ENCODE data around the gene GCN1. TPM values are rescaled to one million over a fixed set of nuclear protein-coding genes. Genes with fewer than 3 reads are reported as not detected.
A peak's percentile ranks its signal among the peaks of the same experiment; 100 is the strongest.

GCN1 gene
- polyA plus RNA-seq, 3 donors: 5.0 to 22.1 (median 8.3) TPM

DNA sequence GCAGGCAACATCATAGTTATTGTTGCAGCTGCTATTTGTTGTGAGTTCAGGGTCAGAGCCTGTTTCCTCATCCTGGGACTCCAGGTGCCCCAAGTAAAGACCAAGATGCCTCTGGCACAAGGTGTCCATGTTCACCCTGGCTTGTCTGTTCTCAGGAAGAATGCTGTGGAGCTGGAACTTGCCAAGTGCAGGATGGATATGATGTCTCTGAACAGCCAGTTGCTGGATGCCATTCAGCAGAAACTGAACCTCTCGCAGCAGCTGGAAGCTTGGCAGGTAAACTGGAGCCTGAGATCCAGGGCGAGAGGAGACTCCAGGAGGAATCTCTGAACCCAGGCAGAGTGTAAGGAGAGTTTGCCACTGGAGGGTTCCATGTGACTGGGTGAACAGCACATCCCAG is 104.7 kb downstream of the GCN1 start:
- TF ChIP-seq, protein P1, sequence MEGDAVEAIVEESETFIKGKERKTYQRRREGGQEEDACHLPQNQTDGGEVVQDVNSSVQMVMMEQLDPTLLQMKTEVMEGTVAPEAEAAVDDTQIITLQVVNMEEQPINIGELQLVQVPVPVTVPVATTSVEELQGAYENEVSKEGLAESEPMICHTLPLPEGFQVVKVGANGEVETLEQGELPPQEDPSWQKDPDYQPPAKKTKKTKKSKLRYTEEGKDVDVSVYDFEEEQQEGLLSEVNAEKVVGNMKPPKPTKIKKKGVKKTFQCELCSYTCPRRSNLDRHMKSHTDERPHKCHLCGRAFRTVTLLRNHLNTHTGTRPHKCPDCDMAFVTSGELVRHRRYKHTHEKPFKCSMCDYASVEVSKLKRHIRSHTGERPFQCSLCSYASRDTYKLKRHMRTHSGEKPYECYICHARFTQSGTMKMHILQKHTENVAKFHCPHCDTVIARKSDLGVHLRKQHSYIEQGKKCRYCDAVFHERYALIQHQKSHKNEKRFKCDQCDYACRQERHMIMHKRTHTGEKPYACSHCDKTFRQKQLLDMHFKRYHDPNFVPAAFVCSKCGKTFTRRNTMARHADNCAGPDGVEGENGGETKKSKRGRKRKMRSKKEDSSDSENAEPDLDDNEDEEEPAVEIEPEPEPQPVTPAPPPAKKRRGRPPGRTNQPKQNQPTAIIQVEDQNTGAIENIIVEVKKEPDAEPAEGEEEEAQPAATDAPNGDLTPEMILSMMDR (IDR thresholded peaks at IDR 0.05): no peak
- Mint-ChIP-seq H3K4me1 (peaks cover 14% of the 10 kb centered on the region), H3K36me3 (peaks cover 13 to 15% of the 10 kb centered on the region in 2 donors), H3K9me3 (no peaks in the 10 kb centered on the region), H3K27me3 (ENCODE audit: low read depth in 3 of 3) (peaks cover 5 to 16% (median 15%) of the 10 kb centered on the region in 3 donors), H3K27ac (peak overlapping the region in 2 of 7 donors; percentile 18 to 40), H3K4me3 (no peak overlapping the region)
- Histone ChIP-seq H3K27ac (ENCODE audit: low read depth in 1 of 2, low read length in 2 of 2) (no peak overlapping the region), H3K36me3 (replicated peaks in 1 of 2; ENCODE audit: control insufficient read depth in 1 of 2, insufficient read depth in 2 of 2, low read length in 2 of 2) (peaks cover 4 to 13% of the 10 kb centered on the region in 2 donors), H3K79me2 (ENCODE audit: insufficient read depth, low read length) (no peaks in the 10 kb centered on the region), H3K4me3 (replicated peaks in 1 of 3; ENCODE audit: low read depth in 2 of 3, low read length in 3 of 3) (no peak overlapping the region), H3K27me3 (ENCODE audit: control insufficient read depth in 2 of 2, insufficient read depth in 2 of 2, low read length in 2 of 2) (no peaks in the 10 kb centered on the region), H4K20me1 (ENCODE audit: insufficient read depth, low read length) (peaks cover 28% of the 10 kb centered on the region), H3K9me3 (replicated peaks in 1 of 2; ENCODE audit: control insufficient read depth in 1 of 2, insufficient read depth in 1 of 2, low read length in 2 of 2) (no peaks in the 10 kb centered on the region), H3K9ac (ENCODE audit: insufficient read depth, low read length, poor library complexity, severe bottlenecking) (no peak overlapping the region), H3K4me2 (replicated peaks; ENCODE audit: extremely low read depth, low read length, poor library complexity, severe bottlenecking) (no peak overlapping the region), H3K4me1 (ENCODE audit: control insufficient read depth in 1 of 2, insufficient read depth in 2 of 2, low read length in 2 of 2) (peaks cover 15% of the 10 kb centered on the region in 2 donors), H2AFZ (ENCODE audit: insufficient read depth, low read depth, low read length, poor library complexity, severe bottlenecking) (no peak overlapping the region)
- intact Hi-C loops (cut with micrococcal nuclease): loop anchor here in 1 of 2 donors (5.0 kb wide), 2 partner anchors 33 to 113 kb away; partner anchors contain the start of gene RPLP0
- WGBS (ENCODE audit: insufficient coverage): 100% methylated on average over 2 of the region's 2 CpGs
- peak in 1 of 3 donors; percentile 3 for DNase-seq

DNA sequence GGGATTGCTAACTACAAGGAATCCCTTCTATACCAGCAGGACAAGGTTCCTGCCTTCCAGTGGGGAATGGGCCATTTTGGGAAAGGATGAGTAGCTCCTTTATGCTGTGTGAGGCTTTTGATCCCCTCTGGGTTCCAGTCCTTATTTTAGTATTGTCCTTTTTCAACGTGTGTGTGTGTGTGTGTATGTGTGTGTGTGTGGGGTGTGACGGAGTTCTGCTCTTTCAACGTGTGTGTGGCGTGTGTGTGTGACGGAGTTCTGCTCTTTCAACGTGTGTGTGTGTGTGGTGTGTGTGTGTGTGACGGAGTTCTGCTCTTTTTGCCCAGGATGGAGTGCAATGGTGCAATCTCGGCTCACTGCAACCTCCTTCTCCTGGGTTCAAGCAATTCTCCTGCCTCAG is 105.4 kb downstream of the GCN1 start:
- H3K27me3 Mint-ChIP-seq (ENCODE audit: low read depth in 3 of 3): peaks cover 5 to 17% (median 15%) of the 10 kb centered on the region in 3 donors
- H3K36me3 Mint-ChIP-seq: peaks cover 8 to 11% of the 10 kb centered on the region in 2 donors
- peak overlapping the region in 3 of 7 donors; percentile 4 to 16 (median 8) for H3K27ac Mint-ChIP-seq
- Histone ChIP-seq H3K36me3 (replicated peaks in 1 of 2; ENCODE audit: control insufficient read depth in 1 of 2, insufficient read depth in 2 of 2, low read length in 2 of 2) (peaks cover 0 to 6% of the 10 kb centered on the region in 2 donors), H3K4me3 (replicated peaks in 1 of 3; ENCODE audit: low read depth in 2 of 3, low read length in 3 of 3) (no peak overlapping the region), H4K20me1 (ENCODE audit: insufficient read depth, low read length) (peaks cover 21% of the 10 kb centered on the region), H3K9ac (ENCODE audit: insufficient read depth, low read length, poor library complexity, severe bottlenecking) (no peak overlapping the region), H3K9me3 (replicated peaks in 1 of 2; ENCODE audit: control insufficient read depth in 1 of 2, insufficient read depth in 1 of 2, low read length in 2 of 2) (no peaks in the 10 kb centered on the region), H3K4me1 (ENCODE audit: control insufficient read depth in 1 of 2, insufficient read depth in 2 of 2, low read length in 2 of 2) (peaks cover 15% of the 10 kb centered on the region in 2 donors), H3K79me2 (ENCODE audit: insufficient read depth, low read length) (no peaks in the 10 kb centered on the region), H3K4me2 (replicated peaks; ENCODE audit: extremely low read depth, low read length, poor library complexity, severe bottlenecking) (no peak overlapping the region), H2AFZ (ENCODE audit: insufficient read depth, low read depth, low read length, poor library complexity, severe bottlenecking) (no peak overlapping the region), H3K27me3 (ENCODE audit: control insufficient read depth in 2 of 2, insufficient read depth in 2 of 2, low read length in 2 of 2) (no peaks in the 10 kb centered on the region), H3K27ac (ENCODE audit: low read depth in 1 of 2, low read length in 2 of 2) (no peak overlapping the region)
- peak in 2 of 3 donors; percentile 18 to 28 for DNase-seq
- WGBS (ENCODE audit: insufficient coverage): 4% methylated on average over 5 of the region's 8 CpGs
- TF ChIP-seq, protein P1 (IDR thresholded peaks at IDR 0.05): no peak
- intact Hi-C loops (cut with micrococcal nuclease): loop anchor here in 1 of 2 donors (5.0 kb wide), 2 partner anchors 33 to 113 kb away; partner anchors contain the start of gene RPLP0
- peak overlapping the region in 1 of 2 donors; percentile 57 for H3K4me3 Mint-ChIP-seq
- no peaks in the 10 kb centered on the region for H3K9me3 Mint-ChIP-seq
- H3K4me1 Mint-ChIP-seq: peaks cover 14% of the 10 kb centered on the region
